ENCODE data around the gene ABCA5.
"Not testable (repeated sequence)": the region's sequence is repeated elsewhere in the genome, so short reads cannot be mapped to it uniquely, and the experiment has no call there.

The ABCA5 gene

DNA sequence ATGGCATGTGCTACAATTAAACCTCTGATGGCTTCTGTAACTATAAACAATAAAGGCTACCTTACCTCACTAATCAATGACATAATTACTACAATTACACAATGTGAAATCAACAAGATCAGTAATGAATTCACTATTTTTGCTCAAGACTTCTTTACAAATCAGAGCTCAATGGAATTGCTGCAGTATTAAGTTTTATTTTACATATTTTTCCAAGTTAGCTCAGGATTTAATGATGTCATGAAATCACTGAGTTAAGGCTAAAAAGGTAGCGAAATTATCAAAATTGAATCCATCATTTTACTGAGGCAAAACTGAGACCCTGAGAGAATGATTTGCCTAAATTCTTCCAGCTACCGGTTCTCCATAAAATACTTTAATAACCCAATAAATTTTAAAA, 21.8 kb downstream of the ABCA5 start:
- Histone ChIP-seq H3K27me3 (ENCODE audit: insufficient read depth, poor library complexity, severe bottlenecking) (no peaks in the 10 kb centered on the region), H3K4me3 (replicated peaks; ENCODE audit: insufficient read depth, low read length) (no peak overlapping the region), H3K27ac (replicated peaks) (no peak overlapping the region)
- no peak for TF ChIP-seq GABPA (IDR thresholded peaks at IDR 0.05; ENCODE audit: low read depth)
- TF ChIP-seq SPI1 (IDR thresholded peaks at IDR 0.05; ENCODE audit: borderline replicate concordance, low read depth): no peak
- TF ChIP-seq CTCF (IDR thresholded peaks at IDR 0.05; ENCODE audit: insufficient read depth, low read length): no peak
- TF ChIP-seq POLR2AphosphoS5 (IDR thresholded peaks at IDR 0.05; ENCODE audit: low read depth): no peak
- DNase-seq (ENCODE audit: low read depth in 1 of 2, low spot score in 1 of 2): no peak

DNA sequence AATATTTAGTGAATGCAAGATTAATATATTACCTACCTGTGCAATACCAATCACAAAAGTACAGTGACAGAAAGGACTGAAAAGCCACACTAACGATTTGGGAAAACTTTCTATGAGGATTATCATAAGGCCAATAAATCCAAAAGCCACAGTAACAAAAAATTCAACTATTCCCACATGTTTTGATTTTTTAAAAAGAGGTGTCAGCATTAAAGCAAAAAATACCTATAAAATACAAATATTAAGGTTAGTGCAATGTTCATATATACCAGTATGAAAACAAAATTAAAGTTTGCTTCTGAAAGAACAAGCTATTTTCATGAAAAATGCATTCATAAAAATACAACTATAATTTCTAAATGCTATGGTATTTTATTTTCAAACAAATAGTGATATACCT, 24.3 kb downstream of the ABCA5 start:
- no peak for TF ChIP-seq GABPA (IDR thresholded peaks at IDR 0.05; ENCODE audit: low read depth)
- TF ChIP-seq, protein P1, sequence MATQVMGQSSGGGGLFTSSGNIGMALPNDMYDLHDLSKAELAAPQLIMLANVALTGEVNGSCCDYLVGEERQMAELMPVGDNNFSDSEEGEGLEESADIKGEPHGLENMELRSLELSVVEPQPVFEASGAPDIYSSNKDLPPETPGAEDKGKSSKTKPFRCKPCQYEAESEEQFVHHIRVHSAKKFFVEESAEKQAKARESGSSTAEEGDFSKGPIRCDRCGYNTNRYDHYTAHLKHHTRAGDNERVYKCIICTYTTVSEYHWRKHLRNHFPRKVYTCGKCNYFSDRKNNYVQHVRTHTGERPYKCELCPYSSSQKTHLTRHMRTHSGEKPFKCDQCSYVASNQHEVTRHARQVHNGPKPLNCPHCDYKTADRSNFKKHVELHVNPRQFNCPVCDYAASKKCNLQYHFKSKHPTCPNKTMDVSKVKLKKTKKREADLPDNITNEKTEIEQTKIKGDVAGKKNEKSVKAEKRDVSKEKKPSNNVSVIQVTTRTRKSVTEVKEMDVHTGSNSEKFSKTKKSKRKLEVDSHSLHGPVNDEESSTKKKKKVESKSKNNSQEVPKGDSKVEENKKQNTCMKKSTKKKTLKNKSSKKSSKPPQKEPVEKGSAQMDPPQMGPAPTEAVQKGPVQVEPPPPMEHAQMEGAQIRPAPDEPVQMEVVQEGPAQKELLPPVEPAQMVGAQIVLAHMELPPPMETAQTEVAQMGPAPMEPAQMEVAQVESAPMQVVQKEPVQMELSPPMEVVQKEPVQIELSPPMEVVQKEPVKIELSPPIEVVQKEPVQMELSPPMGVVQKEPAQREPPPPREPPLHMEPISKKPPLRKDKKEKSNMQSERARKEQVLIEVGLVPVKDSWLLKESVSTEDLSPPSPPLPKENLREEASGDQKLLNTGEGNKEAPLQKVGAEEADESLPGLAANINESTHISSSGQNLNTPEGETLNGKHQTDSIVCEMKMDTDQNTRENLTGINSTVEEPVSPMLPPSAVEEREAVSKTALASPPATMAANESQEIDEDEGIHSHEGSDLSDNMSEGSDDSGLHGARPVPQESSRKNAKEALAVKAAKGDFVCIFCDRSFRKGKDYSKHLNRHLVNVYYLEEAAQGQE (IDR thresholded peaks at IDR 0.05; ENCODE audit: insufficient replicate concordance, low read depth): no peak
- no peak for TF ChIP-seq CTCF (IDR thresholded peaks at IDR 0.05; ENCODE audit: insufficient read depth, low read length)
- TF ChIP-seq SPI1 (IDR thresholded peaks at IDR 0.05; ENCODE audit: borderline replicate concordance, low read depth): no peak
- no peak for TF ChIP-seq POLR2AphosphoS5 (IDR thresholded peaks at IDR 0.05; ENCODE audit: low read depth)
- no peak for DNase-seq (ENCODE audit: low read depth in 1 of 2, low spot score in 1 of 2)
- Histone ChIP-seq H3K27me3 (ENCODE audit: insufficient read depth, poor library complexity, severe bottlenecking) (no peaks in the 10 kb centered on the region), H3K4me3 (replicated peaks; ENCODE audit: insufficient read depth, low read length) (no peak overlapping the region), H3K27ac (replicated peaks) (no peak overlapping the region)

DNA sequence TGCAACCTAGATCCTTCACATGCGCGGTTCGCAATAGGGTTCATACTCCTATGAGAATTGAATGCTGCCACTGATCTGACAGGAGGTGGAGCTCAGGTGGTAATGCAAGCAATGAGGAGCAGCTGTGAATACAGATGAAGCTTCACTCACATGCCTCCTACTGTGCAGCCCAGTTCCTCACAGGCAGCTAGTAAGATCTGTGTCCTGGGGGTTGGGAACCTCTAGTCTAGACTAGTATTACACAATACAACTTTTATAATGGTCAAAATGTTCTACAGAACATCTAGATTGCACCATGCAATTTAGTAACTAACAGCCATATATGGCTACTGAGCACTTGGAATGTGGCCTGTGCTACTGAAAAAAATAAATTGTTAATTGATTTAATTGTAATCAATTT, 26.7 kb downstream of the ABCA5 start:
- Histone ChIP-seq H3K27me3 (ENCODE audit: insufficient read depth, poor library complexity, severe bottlenecking) (no peaks in the 10 kb centered on the region), H3K27ac (replicated peaks) (no peak overlapping the region), H3K4me3 (replicated peaks; ENCODE audit: insufficient read depth, low read length) (no peak overlapping the region)
- peak; percentile 20 to 32 for DNase-seq (ENCODE audit: low read depth in 1 of 2, low spot score in 1 of 2)
- TF ChIP-seq POLR2AphosphoS5 (IDR thresholded peaks at IDR 0.05; ENCODE audit: low read depth): no peak
- TF ChIP-seq SPI1 (IDR thresholded peaks at IDR 0.05; ENCODE audit: borderline replicate concordance, low read depth): no peak
- TF ChIP-seq, protein P1 (IDR thresholded peaks at IDR 0.05; ENCODE audit: insufficient replicate concordance, low read depth): no peak
- TF ChIP-seq GABPA (IDR thresholded peaks at IDR 0.05; ENCODE audit: low read depth): no peak
- no peak for TF ChIP-seq CTCF (IDR thresholded peaks at IDR 0.05; ENCODE audit: insufficient read depth, low read length)

DNA sequence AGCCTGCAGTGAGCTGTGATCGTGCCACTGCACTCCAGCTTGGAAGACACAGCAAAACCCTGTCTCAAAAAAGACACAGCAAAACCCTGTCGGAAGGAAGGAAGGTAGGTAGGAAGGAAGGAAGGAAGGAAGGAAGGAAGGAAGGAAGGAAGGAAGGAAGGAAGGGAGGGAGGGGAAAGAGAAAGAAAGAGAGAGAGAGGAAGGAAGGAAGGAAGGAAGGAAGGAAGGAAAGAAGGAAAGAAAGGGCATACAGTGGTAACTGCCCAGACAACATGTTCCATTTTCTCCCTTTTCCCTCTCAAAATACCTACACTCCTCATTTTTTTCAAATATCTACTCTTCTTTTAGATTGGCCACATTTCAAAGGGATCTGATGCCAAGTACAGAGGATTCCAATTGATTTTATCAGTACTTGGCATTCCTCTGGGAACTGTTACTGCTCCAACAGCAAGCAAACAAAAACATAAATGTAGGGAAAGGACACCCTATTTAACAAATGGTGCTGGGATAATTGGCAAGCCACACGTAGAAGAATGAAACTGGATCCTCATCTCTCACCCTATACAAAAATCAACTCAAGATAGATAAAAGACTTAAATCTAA, 28.7 kb downstream of the ABCA5 start:
- H3K27me3 ChIP-seq (ENCODE audit: insufficient read depth, poor library complexity, severe bottlenecking); H3K4me3 ChIP-seq (replicated peaks; ENCODE audit: insufficient read depth, low read length); DNase-seq (ENCODE audit: low read depth in 1 of 2, low spot score in 1 of 2); H3K27ac ChIP-seq (replicated peaks): not testable (repeated sequence)

Data from HL-60 (cell line).